Neural progenitor cell (in vitro differentiated cells): Measurements from ENCODE around the gene SLC35G2.

ENCODE experiments used
- CTCF ChIP-seq: fragments of 200-600 bp; sonication (generic); IDR thresholded peaks from 2 replicates; pipeline ENCODE4 v1.5.1; 2017; ENCODE audit warnings: antibody characterized with exemption, mild to moderate bottlenecking
- EZH2 ChIP-seq: fragments of 200-600 bp; sonication (generic); IDR thresholded peaks from 2 replicates; pipeline ENCODE4 v1.6.1; 2017; ENCODE audit warnings: antibody characterized with exemption, mild to moderate bottlenecking, moderate library complexity
- EZH2phosphoT487 ChIP-seq: fragments of 200-600 bp; sonication (generic); IDR thresholded peaks from 2 replicates; pipeline ENCODE4 v1.6.1; 2017; ENCODE audit warnings: antibody characterized with exemption

DNA sequence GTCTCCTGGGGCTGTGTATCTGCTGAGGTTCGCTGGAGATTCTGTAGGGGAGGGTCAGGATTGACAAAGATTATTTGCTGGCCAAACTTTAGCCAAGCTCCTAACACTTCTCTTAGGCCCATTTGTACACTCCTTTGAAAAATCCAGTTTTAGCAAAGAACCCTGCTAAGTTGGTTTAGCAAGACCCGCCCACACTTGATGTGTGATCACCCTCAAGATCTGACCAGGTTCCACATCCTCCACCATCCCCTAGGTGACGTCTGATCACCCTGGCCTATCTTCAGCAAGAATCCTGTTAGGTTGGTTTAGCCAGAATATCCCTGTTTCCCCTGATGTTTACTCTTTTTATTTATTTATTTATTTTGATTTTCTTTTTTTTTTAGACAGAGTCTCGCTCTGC lies 14.8 kb upstream of the SLC35G2 start:
- no peak for TF ChIP-seq CTCF
- TF ChIP-seq EZH2 = no peak
- TF ChIP-seq EZH2phosphoT487 = no peak
